Activated CD8-positive, alpha-beta T cell treated with anti-CD3 and anti-CD28 coated beads for 36 hours (primary cell): Measurements from ENCODE around the gene ZNF512. TPM values are rescaled to one million over a fixed set of nuclear protein-coding genes. Genes with fewer than 3 reads are reported as not detected.

Source experiments
- ATAC-seq: fragments of 200-7000 bp; cut with Tn5 transposase; one replicate; pipeline ENCODE4 v1.10.0; 2021; ENCODE audit warnings: mild to moderate bottlenecking, moderate library complexity
- CTCF ChIA-PET: fragments of 350-600 bp; sonication (Branson Sonifier 250); formaldehyde crosslinking; loops from one replicate; lab custom pipeline; 2021; ENCODE audit warnings: antibody characterized with exemption; lab: Charles Lee
- POLR2A ChIA-PET: fragments of 350-600 bp; sonication (Branson Sonifier 250); formaldehyde crosslinking; loops from one replicate; lab custom pipeline; 2021; ENCODE audit warnings: antibody characterized with exemption; lab: Charles Lee
- DNase-seq: peaks from one replicate; pipeline ENCODE4 v3.0.0-alpha.2; 2020
- H3K27ac Mint-ChIP-seq: one replicate; pipeline ENCODE4 v1.8.0; 2021; ENCODE audit warnings: mild to moderate bottlenecking, mixed read lengths
- H3K27me3 Mint-ChIP-seq: one replicate; pipeline ENCODE4 v1.8.0; 2021; ENCODE audit warnings: mixed read lengths
- H3K36me3 Mint-ChIP-seq: one replicate; pipeline ENCODE4 v1.8.0; 2021; ENCODE audit warnings: low read depth, mixed read lengths
- H3K4me1 Mint-ChIP-seq: one replicate; pipeline ENCODE4 v1.8.0; 2021; ENCODE audit warnings: low read depth, mixed read lengths
- H3K4me3 Mint-ChIP-seq: one replicate; pipeline ENCODE4 v1.8.0; 2021; ENCODE audit warnings: mild to moderate bottlenecking, moderate library complexity, mixed read lengths
- H3K9me3 Mint-ChIP-seq: one replicate; pipeline ENCODE4 v1.8.0; 2021; ENCODE audit warnings: mixed read lengths
- CTCF ChIP-seq: fragments of 200-600 bp; IDR thresholded peaks from one replicate; pipeline ENCODE4 v1.8.0; 2022; ENCODE audit warnings: antibody characterized with exemption, mild to moderate bottlenecking
- intact Hi-C: fragments of 100-400 bp; cut with micrococcal nuclease; formaldehyde crosslinking; loops from one replicate; pipeline ENCODE4 v1.10.0; 2022
- total RNA-seq, 2 experiments: library from RNA; stranded (reverse); gene quantifications; one replicate each; pipeline ENCODE4 v1.2.3, GENCODE V29; 2021

The ZNF512 gene
- total RNA-seq, 2 experiments from 2014 or later = 29.2 to 31.5 TPM

- Mint-ChIP-seq H3K27me3 (peaks cover 3% of the 10 kb centered on the region), H3K27ac (no peak overlapping the region), H3K36me3 (no peaks in the 10 kb centered on the region), H3K4me3 (no peak overlapping the region), H3K4me1 (no peaks in the 10 kb centered on the region), H3K9me3 (no peaks in the 10 kb centered on the region)
- CTCF ChIA-PET = no interaction called here
- POLR2A ChIA-PET = no interaction called here
- TF ChIP-seq CTCF = no peak
- ATAC-seq (no peak), DNase-seq (no peak)
- intact Hi-C loops = no loop called here
Observed at GRCh38 chr2:27559228-27559627, 23.6 kb upstream of the ZNF512 start.

GRCh38 chr2:27561060-27561459 lies 21.8 kb upstream of the ZNF512 start:
- Mint-ChIP-seq H3K4me1 (no peaks in the 10 kb centered on the region), H3K27ac (no peak overlapping the region), H3K27me3 (peaks cover 9% of the 10 kb centered on the region), H3K9me3 (no peaks in the 10 kb centered on the region), H3K36me3 (no peaks in the 10 kb centered on the region), H3K4me3 (no peak overlapping the region)
- POLR2A ChIA-PET = no interaction called here
- TF ChIP-seq CTCF = no peak
- ATAC-seq = no peak
- intact Hi-C loops = no loop called here
- no peak for DNase-seq
- CTCF ChIA-PET = interaction anchor here (1.0 kb wide), 1 partner anchor 10 kb away, joined by 3 read pairs; no protein-coding TSS in a partner anchor

- Mint-ChIP-seq H3K27ac (no peak overlapping the region), H3K27me3 (peaks cover 28% of the 10 kb centered on the region), H3K9me3 (no peaks in the 10 kb centered on the region), H3K4me3 (no peak overlapping the region), H3K36me3 (no peaks in the 10 kb centered on the region), H3K4me1 (no peaks in the 10 kb centered on the region)
- DNase-seq (no peak), ATAC-seq (no peak)
- intact Hi-C loops = no loop called here
- ChIA-PET CTCF (no interaction called here), POLR2A (no interaction called here)
- no peak for TF ChIP-seq CTCF
Observed at GRCh38 chr2:27566628-27567027, 16.2 kb upstream of the ZNF512 start.

DNA sequence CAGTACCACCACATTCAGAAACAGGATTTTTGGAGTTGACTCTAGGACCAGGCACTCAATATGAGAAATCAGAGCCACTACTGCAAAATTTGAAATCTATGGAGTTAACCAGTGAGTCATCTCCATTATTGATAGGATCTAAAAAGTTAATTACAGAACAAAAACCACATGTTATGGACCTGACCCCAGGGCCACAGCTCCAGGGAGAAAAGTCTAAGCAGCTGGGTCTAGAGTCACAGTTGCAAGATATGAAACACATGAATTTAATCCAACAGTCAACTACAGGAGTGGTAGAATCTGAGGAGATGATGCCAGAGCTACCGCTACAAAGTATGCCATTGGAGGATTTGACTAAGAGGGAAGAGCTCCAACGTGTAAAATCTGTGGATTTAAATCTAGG lies 13.4 kb upstream of the ZNF512 start:
- intact Hi-C loops = no loop called here
- Mint-ChIP-seq H3K27ac (no peak overlapping the region), H3K4me1 (no peaks in the 10 kb centered on the region), H3K4me3 (no peak overlapping the region), H3K27me3 (peaks cover 27% of the 10 kb centered on the region), H3K9me3 (peaks cover 1% of the 10 kb centered on the region), H3K36me3 (no peaks in the 10 kb centered on the region)
- ATAC-seq (no peak), DNase-seq (no peak)
- CTCF ChIA-PET = no interaction called here
- POLR2A ChIA-PET = no interaction called here
- no peak for TF ChIP-seq CTCF

GRCh38 chr2:27571197-27571596 lies 11.6 kb upstream of the ZNF512 start:
- TF ChIP-seq CTCF = no peak
- no peaks in the 10 kb centered on the region for H3K36me3 Mint-ChIP-seq
- POLR2A ChIA-PET = interaction anchor here (0.6 to 1.8 kb wide), 3 partner anchors 57 to 593 kb away, joined by 3 to 4 read pairs (median 4); partner anchors contain the start of genes CCDC121 and GPN1
- no peaks in the 10 kb centered on the region for H3K4me1 Mint-ChIP-seq
- H3K4me3 Mint-ChIP-seq = no peak overlapping the region
- H3K9me3 Mint-ChIP-seq = peaks cover 7% of the 10 kb centered on the region
- ATAC-seq = no peak
- intact Hi-C loops = no loop called here
- peaks cover 19% of the 10 kb centered on the region for H3K27me3 Mint-ChIP-seq
- no peak for DNase-seq
- CTCF ChIA-PET = interaction anchor here (1.0 to 1.2 kb wide), 3 partner anchors 8 to 43 kb away, joined by 3 to 4 read pairs (median 3); no protein-coding TSS in a partner anchor
- H3K27ac Mint-ChIP-seq = no peak overlapping the region
